NCI-H82 (cell line): ENCODE data around the gene MMP26.

Source experiments
- DNase-seq: peaks from one replicate; lab custom pipeline; 2025; lab: John Stamatoyannopoulos, UW

Gene MMP26

DNA sequence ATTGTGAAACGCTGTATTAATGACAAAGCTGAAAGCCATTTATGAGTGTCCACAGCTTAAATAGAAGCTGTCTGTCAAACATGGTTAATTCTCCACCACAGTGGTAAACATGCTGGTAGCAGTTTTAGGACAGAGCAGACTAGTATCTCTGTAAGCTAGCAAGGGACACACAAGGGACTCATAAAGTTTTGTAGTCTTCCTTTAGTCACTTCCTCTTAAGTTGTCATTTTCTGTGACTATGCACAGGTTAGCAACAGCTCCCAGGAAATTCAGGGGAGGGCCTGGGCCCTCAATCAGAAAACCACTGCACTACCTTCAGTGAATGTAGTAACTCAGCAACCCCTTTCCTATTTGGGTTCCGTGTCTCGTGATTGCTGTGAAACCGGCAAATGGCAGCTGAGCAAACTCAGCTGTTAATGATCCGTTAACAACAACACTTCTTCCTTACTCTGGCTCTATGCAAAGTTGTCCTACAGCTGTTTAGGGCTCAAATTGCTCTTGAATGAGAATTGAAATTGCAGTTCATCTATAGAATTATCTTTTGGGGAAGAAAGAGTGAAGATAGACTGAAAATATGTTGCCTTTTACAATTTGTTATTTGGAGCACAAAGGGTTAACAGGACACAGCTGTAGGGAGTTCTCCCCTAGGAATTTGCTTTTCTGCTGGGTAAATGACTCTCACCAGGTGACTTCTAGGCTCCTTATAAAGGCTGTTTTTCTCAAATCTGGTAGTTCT lies at the start of gene MMP26:
Gene MMP26 (plus strand): TSS at position 731 of the 736 bp plus-strand sequence.
- DNase-seq: no peak

DNA sequence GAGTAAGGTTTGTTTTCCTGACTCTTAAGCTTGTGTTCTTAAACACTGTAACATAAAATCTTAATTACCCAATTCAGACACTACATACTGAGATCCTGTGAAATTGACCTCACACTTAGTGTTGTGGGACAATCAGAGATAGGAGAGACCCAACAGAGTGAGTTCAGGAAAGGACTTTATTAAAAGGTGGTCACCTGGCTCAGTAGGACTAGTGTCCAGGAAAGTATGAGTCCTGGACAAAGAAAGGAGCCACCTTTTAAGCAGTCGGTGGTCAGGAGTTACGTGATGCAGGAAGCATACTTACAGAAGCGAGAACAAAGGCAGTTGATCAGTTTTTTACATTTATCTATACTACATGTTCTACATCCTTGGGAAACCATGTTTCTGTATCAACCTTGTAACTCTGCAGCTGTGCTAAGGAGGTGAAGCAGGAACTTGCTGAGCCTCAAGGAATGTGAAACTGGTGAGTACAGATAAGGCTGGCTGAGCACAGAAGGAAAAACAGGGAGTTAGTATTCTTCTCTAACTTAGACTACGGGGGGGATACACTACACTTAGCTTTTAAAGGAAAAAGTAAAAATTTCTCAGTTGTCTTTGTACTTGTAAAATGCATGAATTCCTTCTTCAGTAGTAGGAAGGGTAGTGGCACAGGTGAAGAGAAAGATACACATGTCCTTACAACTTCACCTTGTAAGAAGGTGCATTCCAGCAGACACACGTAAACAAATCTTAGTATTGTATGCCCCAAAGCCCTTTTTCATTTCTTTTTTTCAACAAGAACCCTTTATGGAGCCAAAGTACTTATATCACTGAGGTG lies 45.7 kb upstream of the MMP26 start:
- no peak for DNase-seq

DNA sequence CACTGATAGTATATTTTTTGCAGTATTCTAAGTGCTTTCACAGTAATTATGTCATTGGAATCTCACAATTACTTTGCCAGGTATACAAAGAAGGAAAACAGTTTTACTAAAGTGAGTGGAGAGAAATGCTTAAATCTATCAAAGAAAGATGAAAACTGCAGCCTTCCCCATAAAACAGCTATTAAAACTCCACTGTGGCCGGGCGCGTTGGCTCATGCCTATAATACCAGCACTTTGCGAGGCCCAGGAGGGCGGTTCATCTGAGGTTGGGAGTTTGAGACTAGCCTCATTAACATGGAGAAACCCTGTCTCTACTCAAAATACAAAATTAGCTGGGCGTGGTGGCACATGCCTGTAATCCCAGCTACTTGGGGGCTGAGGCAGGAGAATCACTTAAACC lies 41.7 kb upstream of the MMP26 start:
- no peak for DNase-seq

DNA sequence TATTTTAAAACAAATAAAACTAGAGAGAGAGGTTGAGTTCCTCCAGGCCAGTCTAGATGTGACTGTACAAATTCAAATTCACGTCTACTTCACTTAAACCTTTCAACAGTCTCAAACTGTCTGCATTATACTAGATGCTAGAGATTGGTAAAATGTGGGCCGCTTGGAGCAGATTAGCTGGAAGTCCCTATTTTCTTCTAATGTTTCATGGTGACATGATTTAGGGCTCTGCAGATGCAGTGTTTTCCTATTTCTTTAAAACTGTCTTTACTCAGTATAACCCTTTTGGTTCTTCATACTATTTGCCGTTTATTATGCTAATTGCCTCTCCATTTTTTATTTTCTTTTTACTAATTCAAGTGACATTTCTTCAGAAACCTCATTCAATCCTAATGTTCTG lies 40.4 kb upstream of the MMP26 start:
- no peak for DNase-seq

DNA sequence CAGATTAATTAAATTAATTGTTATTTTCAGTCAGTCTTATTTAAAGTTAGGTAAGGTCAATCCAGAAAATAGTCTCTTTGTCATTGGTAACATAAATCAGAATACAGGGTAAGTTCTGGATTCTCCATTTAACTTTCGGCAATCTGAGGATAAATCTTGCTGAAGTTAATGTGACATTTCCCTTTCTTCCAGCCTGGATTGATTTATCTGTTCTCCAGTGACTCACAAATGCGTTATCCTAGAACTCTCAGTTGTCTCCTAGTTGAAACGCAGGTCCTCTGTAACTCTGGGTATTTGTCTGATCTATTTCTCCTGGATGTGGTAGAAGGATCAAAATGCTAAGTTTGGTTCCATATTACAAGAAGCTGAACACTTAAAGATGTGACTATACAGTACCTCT lies 39.8 kb upstream of the MMP26 start:
- DNase-seq: no peak

DNA sequence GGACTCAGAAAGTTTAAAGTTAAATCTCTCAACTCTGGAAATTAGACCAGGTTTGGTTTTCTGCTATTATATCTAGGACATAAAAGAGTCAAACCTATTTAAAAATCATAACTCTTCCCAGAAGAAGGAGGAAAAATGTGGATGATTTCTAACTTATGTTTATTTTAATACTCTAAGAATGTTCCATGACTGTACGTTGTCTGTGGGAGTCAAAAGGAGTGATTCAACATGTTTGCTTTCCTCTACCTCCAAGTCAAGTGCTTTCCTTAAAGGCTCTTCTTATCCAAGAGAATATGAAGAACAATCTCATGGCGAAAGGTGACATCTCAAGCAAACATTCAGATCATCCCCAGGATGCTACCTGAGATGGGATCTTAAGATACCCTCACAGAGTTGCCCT lies 39.2 kb upstream of the MMP26 start:
- DNase-seq: no peak

DNA sequence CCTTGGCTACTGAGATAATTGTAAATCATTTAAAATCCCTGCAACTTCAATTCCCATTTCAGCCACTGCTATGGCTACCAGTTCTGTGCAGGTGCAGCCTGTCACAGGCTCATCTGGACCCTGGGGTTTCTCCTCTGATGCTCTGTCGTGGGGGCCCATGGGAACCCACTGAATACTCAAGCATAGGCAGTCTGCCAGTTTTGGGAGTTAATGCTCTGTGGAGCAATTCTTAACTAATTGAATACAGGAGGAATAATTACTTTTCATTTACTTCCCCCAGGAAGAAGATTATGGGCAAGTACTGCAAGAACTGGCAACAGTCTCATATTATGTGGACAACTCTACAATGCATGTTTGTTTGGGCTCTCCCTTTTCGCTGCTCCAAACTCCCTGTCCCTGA lies 32.8 kb upstream of the MMP26 start:
- no peak for DNase-seq

DNA sequence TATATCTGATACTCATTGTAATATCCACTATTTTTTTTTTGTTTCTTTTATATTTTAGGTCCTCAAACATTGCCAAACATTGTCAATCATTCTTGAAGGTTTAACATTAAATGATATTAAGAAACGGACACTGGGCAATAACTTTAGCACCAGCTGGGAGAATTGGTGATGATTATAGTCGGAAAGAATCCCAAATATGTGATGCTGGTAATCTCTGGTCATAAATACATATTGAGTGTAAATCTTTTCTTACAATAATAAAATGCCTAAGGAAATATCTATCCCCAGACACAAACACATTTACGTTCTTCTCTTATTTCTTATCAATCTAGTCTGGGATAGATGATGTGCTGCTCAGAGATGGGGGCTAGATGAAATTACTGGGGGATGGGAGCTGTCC lies 32.1 kb upstream of the MMP26 start:
- no peak for DNase-seq

DNA sequence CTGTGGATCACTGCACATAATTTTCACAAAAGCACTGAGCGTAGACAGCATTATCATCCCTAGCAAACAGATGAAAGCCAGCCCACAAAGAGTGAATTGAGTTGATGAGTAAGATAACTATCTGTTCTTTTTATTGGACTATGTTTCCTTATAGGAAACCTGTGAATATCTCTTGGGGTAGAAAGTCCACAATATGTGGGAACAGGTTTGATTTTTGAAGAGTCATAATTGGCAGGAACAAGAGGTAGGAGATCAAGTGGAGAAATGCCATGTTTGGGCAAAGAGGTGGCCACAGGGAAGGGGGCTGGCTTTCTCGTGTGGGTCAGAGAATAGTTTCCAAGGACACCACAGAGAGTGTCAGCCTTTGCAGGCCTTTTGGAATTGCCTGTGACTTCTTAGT lies 30.8 kb upstream of the MMP26 start:
- no peak for DNase-seq

DNA sequence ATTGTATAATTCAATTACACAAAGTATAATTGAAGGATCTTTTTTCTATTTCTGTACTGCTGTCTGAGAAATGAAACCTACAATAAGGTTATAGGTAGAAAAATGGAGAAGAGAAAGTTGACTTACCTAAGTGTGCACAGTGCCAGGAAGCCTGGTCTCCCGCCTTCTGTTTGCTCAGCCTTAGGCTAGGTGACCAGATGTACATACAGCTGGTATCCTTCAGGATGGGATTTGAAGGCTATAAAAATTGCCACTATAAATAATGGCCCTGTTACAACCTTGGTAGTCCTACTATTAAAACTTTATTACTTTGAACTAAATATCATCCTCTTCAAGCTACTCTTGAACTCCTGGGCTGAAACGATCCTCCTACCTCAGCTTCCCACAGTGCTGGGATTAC lies 26.6 kb upstream of the MMP26 start:
- peak; percentile 75 for DNase-seq

DNA sequence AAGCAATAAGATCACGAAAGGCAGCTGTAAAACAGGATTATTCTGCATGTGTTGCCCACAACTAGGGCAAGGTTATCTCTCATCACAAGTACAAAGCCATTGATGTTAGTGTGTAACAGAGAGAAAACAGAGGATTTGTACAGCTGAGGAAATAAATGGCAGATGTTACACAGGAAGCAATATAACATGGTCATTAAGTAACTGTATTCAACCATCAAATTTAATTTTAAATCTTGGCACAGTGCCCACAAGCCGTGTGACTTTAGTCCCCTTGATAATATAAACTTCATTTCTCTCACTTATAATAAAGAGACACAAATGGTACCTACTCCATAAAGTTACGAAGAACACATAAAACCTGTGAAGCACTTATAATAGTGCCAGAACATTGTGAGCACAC lies 24.2 kb upstream of the MMP26 start:
- DNase-seq: no peak

DNA sequence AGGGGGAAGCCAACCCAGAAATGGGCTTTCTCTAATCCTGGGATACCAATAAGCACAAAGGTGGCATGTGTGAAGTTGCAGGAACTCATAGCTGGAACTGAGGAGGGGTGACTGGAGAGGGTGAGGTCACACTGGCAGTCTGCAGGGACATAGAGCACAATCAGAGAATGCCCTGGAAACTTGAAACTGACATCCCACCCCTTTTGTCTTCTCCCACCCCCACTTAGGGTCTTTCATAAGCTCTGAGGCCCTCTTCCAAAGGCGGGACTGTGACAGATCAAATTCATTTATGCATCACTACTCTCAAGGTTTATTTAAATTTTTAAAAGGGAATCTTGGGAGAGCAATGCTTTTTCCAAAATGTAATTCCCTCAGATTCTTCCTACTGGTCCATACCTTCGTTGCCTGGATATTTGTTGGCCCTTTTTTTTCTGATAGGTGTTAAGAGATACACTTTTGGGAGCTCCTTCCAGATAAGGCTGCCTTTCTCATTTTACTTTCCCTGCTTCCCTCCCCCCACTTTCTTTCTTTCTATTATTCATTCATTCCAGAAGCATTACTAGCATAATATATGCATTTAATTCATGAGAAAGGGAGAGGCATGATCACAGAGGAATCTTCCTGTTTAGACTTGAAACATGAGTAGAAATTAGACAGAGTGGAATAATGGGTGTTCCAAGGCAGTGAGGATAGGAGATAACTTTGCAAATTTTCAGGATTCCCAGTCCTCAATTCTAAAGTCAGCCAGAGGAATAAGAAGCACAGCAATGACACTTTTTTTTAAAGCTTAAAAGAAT lies 21.8 kb upstream of the MMP26 start:
- no peak for DNase-seq

DNA sequence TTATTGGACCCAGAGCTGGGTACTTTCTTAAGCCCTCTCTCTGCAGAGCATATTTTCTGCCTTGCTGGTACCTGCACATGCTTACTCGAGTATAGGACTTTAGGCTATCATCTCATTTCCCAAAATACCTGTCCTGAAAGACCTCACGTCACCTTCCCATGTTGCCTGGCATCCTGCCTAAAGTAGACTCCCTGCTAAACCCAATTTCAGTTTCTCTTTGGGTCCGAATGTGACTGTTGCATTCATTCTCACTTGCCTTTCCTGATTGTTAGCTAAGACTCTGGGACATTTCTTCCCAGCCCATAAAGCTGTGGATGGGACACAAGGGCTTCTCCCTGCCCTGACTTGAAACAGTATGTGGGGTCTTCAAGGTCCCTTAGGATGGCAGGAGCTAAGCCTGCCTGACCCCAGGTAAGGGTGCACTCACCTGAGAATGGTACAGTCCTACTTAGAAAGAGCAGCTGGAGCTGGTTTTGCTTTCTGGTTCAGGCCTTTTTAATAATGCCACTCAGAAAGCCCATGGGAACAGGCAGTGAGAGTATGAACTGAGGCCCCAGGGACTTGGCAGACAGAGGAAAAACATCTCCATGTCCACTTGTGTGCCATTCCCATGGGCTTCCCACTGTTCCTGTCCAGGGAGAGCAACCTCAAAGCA lies 19.8 kb upstream of the MMP26 start:
- DNase-seq: no peak

DNA sequence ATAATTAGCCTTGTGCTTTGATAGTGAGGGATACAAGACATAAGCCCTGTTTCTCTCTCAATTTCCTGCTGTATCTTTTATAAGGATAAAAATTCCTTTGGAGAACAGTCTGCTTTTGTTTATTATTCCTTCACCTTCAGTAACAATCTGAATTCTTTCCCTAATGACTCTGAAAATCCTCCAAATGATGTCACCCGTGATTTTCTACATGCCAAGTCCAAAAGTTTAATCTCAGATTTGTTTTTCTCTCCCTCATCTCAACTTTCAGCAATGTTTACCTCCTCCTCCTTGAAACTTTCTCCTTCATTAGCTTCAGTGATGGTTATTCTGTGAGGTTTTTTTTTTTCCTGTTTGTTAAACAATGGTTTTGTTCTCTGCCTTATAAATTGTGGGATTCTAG lies 9.1 kb upstream of the MMP26 start:
- no peak for DNase-seq

DNA sequence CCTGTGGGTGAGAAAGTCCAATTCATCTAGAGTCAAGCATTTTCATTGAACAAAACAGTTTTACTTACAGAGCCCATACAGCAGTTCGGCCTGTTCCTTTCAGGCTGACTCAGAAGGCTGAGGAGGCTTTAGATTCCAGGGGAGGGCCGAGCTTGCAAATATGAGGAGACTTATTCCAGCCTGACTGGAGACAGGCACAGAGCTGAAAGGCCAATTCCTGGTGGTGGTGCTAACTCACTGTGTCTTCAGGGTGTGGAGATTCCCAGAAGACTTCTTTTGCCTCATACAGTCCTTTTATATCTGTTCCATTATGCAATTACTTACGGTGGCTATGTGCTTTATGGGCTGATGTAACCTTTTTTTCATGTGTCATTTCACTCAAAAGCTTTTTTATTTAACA lies 7.0 kb upstream of the MMP26 start, which contains the start of gene OR51E2:
Gene OR51E2 (minus strand): TSS at position 269 of the 400 bp plus-strand sequence. CDS start 15,142 bp downstream, outside the sequence.
- DNase-seq: no peak

DNA sequence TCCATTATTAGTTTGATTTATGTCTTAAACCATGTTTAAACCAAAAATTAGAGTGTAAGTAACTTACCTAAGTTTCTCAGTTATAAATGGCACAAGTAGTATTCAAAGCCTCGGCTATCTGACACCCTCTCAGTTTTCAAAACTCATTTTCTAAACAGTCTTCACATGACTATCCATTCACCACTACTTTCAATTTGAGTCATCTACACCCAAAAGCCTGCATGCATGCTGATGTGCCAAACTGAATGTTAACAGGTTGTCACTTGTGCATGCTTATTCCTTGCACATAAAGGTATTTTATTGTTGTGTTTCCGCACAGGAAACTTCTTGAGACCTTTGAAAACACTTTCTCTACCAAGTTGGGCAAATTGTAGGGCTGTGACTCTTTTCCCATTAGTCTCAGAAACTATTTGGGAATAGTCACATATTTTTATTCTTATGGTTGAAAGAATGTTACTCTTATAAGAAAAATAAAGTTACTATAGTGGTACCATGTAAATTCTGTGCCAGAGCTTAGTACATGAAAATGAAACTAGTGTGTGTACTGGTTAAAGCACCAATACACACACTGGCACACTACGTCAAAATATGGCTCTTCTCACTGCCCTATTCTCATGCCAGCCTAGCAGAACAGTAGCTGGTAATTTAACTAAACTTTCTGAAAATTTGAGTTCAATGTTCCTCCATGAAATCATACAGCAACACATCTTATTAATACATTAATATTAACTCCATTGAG lies 4.7 kb upstream of the MMP26 start:
- DNase-seq: no peak

DNA sequence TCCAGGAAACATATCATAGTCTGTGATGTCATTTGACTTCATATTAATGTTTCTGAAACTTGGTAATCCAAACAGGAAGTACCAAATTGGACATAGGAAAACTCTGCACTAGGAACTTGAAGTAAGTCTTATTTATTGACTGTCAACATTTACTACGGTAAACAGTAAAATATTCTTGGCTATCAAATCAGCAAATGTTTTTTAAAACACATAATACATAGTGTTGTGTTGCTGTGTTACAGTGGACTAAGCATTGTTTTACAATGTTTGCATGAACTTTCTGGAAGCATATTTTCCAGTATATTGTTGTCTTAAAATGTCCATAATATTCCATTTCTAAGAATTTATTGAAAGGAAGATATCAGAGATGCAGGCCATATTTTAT lies 4.2 kb upstream of the MMP26 start:
- no peak for DNase-seq

DNA sequence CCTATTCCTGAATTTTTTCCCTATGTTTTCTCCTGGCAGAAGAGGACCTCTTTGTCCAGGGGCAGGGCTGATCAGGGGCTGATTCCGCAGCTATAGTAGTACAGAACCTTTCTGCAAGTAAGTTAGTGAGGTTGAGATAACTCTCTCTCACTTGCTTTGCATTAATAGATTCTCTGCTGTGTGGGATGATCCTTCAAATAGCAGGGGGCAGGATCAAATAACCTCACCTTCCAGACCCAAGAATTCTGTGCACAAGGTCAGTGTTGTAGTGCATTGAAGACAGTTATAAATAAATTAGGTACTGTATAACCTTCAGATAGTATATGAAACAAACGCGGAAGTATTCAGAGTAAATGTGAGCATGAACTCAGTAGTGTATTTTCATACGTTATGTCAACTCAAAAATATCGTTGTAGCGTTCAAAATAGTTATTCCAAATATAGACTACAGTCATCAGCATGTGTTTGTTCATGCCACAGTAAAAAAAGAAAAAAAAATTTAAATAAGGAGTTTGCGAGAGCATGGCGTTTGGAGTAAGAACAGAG lies 278 bp downstream of the MMP26 start:
- no peak for DNase-seq

DNA sequence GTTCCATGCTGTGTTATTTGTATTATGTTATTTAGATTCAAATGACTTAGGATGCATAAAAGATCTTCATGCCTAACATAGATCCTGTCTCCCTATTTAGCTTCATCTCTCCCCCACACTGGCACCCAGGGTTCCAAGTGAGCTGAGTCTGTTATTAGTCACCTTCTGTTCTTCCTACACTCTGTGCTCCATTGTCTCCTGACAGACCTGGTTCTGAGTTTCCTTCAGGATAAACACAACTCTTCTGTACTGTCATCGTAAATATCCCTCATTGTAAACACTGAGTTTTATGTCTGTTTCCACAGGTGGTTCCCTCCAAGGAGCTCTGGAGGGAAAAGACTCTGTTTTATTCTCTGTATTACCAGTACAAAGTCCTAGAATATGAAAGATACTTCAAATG lies 8.7 kb downstream of the MMP26 start:
- no peak for DNase-seq

DNA sequence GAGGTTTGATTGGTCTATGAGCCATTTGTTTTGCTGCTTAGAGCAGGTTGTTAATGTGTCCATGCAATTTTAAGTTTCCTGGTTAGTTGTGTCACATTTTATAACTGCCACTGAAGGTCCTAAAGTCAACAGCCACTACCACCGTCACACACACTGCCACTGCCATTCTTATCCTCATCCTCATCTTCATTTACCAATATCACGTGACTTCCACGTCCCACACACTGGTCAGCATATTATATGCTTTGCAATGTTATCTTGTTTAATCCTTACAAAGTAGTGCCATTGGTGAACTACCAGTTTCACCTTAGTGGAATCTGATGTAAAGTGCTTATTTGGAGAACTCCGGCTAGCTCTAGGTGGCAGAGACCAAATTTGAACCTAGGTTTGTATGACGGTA lies 9.7 kb downstream of the MMP26 start:
- no peak for DNase-seq
